Heart right ventricle (tissue), 16 donors: ENCODE data around the gene ZKSCAN4. TPM values are rescaled to one million over a fixed set of nuclear protein-coding genes. Genes with fewer than 3 reads are reported as not detected.

ENCODE experiments used
- ATAC-seq, 8 donors: fragments of 200-7000 bp; cut with Tn5 transposase; one replicate each; pipeline ENCODE4 v1.9.1; 2020; ENCODE audit warnings: mild to moderate bottlenecking in 8 of 8, moderate library complexity in 8 of 8, moderate number of reproducible peaks in 1 of 8
- DNase-seq, 2 donors: peaks; one replicate each; pipeline ENCODE4 v3.0.0-alpha.2; 2020
- H3K27ac ChIP-seq, 10 donors: fragments of 200-600 bp; sonication (generic) in 2 of 10; one replicate each; pipeline versions ENCODE4 v1.5.0 to v1.8.0; 2020 to 2022; ENCODE audit warnings: mild to moderate bottlenecking in 3 of 10
- H3K27me3 ChIP-seq, 7 donors: fragments of 200-600 bp; one replicate each; pipeline ENCODE4 v1.8.0; 2021 to 2022; ENCODE audit warnings: mild to moderate bottlenecking in 2 of 7
- H3K36me3 ChIP-seq, 9 donors: fragments of 200-600 bp; sonication (generic) in 1 of 9; one replicate each; pipeline versions ENCODE4 v1.5.0 to v1.8.0; 2020 to 2022; ENCODE audit warnings: mild to moderate bottlenecking in 2 of 9
- H3K4me1 ChIP-seq, 9 donors: fragments of 200-600 bp; sonication (generic) in 1 of 9; one replicate each; pipeline versions ENCODE4 v1.5.0 to v1.8.0; 2020 to 2022; ENCODE audit warnings: mild to moderate bottlenecking in 4 of 9
- H3K4me3 ChIP-seq, 10 donors: fragments of 200-600 bp; sonication (generic) in 2 of 10; one replicate each; pipeline versions ENCODE4 v1.5.0 to v1.8.0; 2020 to 2022; ENCODE audit warnings: mild to moderate bottlenecking in 7 of 10, moderate library complexity in 2 of 10
- H3K9me3 ChIP-seq, 11 donors: fragments of 200-600 bp in 10 of 11; sonication (generic) in 2 of 11; one replicate each; pipeline versions ENCODE4 v1.5.0 to v1.8.0; 2013 to 2022; ENCODE audit warnings: mild to moderate bottlenecking in 2 of 11, control low read depth in 1 of 11, moderate library complexity in 1 of 11
- CTCF ChIP-seq, 9 donors: fragments of 200-600 bp; sonication (generic) in 2 of 9; IDR thresholded peaks; one replicate each; pipeline versions ENCODE4 v1.5.0 to v1.8.0; 2021 to 2022; ENCODE audit warnings: antibody characterized with exemption in 9 of 9, mild to moderate bottlenecking in 5 of 9, moderate library complexity in 1 of 9
- WGBS, 2 donors: extraction: QIAGEN DNeasy Blood & Tissue Kit; methylation state at CpG; one replicate each; pipeline ENCODE4 v1.1.7; 2013; ENCODE audit warnings: inconsistent platforms in 1 of 2; 5-methylcytosine and 5-hydroxymethylcytosine counted together
- intact Hi-C, 10 donors: fragments of 100-400 bp; cut with DNase I; formaldehyde crosslinking; loops; one replicate each; pipeline versions ENCODE4 v1.11.1 to v1.14.2; 2022
- polyA plus RNA-seq, 2 donors: library from polyadenylated mRNA; stranded (reverse); fragments of 200-250 nt; gene quantifications; one replicate each; pipeline ENCODE4 v1.2.3, GENCODE V29; 2013
- total RNA-seq, 10 donors: library from RNA; stranded (reverse); fragmentation: NEBNext Ultra II Directional in 3 of 10; extraction: Animal tissue kit (Norgen Biotek cat#: 25700) in 3 of 10; gene quantifications; one replicate each; pipeline versions ENCODE4 v1.2.1 to v1.2.4, GENCODE V29; 2021 to 2023
- donor health status: Arrhythmogenic right ventricular cardiomyopathy.
- donor health status: ischemic (EF 13 %, LVEDD 7.1; RV severe dilation, severe dysfunction).
- donor health status: healthy with polysubstance abuse.
- donor health status: DM: no; HTN: yes; CAD: no.
- donor health status: DM: no; HTN: no; CAD: no.
- donor health status: ischemic (EF 25% LVEDD 6.9; RV normal size, moderate dysfunction).
- donor health status: ischemic (EF 25% LVEDD 5.7; RV mildly dilated, moderate dysfunction).
- donor health status: healthy.
- donor health status: DM: yes; HTN: yes; CAD: no.
- donor health status: Ischemic cardiomyopathy.
- donor health status: ischemic (EF 35%, LVEDD 5.7; RV mildly dilated, moderate dysfunction).
- donor health status: nonischemic (EF 11% LVEDD 7.7; RV severe dilation, severe dysfunction).
- donor health status: DM: yes; HTN: yes; CAD: no.
- donor health status: PGD.
- donor health status: ischemic (EF 29% LVEDD 5.4; RV normal size, mild dysfunction).
- donor health status: nonischemic (EF 23%, LVEDD 6.1; RV moderate dilation, normal function).

Gene ZKSCAN4
- total and polyA plus RNA-seq, 12 donors, result 0.55 to 3.6 (median 2.5) TPM

GRCh38 chr6:28282926-28283325, 30.9 kb upstream of the ZKSCAN4 start:
- Histone ChIP-seq H3K4me3 (no peak overlapping the region), H3K27me3 (peaks cover 0 to 6% (median 0%) of the 10 kb centered on the region in 7 donors), H3K9me3 (peaks cover 0 to 10% (median 0%) of the 10 kb centered on the region in 11 donors), H3K4me1 (peaks cover 0 to 16% (median 11%) of the 10 kb centered on the region in 9 donors), H3K27ac (no peak overlapping the region), H3K36me3 (peaks cover 0 to 55% (median 20%) of the 10 kb centered on the region in 9 donors)
- TF ChIP-seq CTCF (IDR thresholded peaks at IDR 0.05), result no peak
- ATAC-seq, result no peak
- intact Hi-C loops, result loop anchor here in 5 of 10 donors (5.0 to 10.0 kb wide), 4 partner anchors 49 to 62 kb away; partner anchors contain the start of genes ZSCAN31 (in 3 of the 5) and ZKSCAN3 (in 1 of the 5)
- DNase-seq, result no peak
- WGBS, 2 donors, result 96 to 99% methylated on average over 2 of the region's 2 CpGs

- TF ChIP-seq CTCF (IDR thresholded peaks at IDR 0.05), result peak in 2 of 9 donors; percentile 2 to 14
- peak; percentile 92 to 98 (median 96) for ATAC-seq
Measured at GRCh38 chr6:28281288-28282064, 29.4 kb upstream of the ZKSCAN4 start, which contains the start of gene PGBD1. PGBD1 (plus strand) TSS chr6:28281572; CDS start chr6:28283814, 2,242 bp downstream.

GRCh38 chr6:28280595-28281287, 28.7 kb upstream of the ZKSCAN4 start:
- Histone ChIP-seq H3K27me3 (peaks cover 0 to 6% (median 0%) of the 10 kb centered on the region in 7 donors), H3K4me3 (peak overlapping the region; percentile 47 to 88 (median 76)), H3K36me3 (peaks cover 0 to 55% (median 18%) of the 10 kb centered on the region in 9 donors), H3K4me1 (peaks cover 0 to 16% (median 11%) of the 10 kb centered on the region in 9 donors), H3K9me3 (peaks cover 0 to 10% (median 0%) of the 10 kb centered on the region in 11 donors), H3K27ac (peak overlapping the region in 7 of 10 donors; percentile 43 to 77 (median 62))
- intact Hi-C loops, result loop anchor here in 6 of 10 donors (2.0 to 10.0 kb wide), 5 partner anchors 52 to 76 kb away; partner anchors contain the start of genes ZSCAN31 (in 3 of the 6) and ZKSCAN3 (in 1 of the 6)
- 46 to 48% methylated on average over 3 of the region's 3 CpGs for WGBS, 2 donors
- DNase-seq, result no peak
- no peak for TF ChIP-seq CTCF (IDR thresholded peaks at IDR 0.05)
- no peak for ATAC-seq

More at GRCh38 chr6:28281288-28282064, 29.4 kb upstream of the ZKSCAN4 start, which contains the start of gene PGBD1:
- H3K36me3 ChIP-seq, result peaks cover 0 to 55% (median 14%) of the 10 kb centered on the region in 9 donors
- peaks cover 0 to 6% (median 0%) of the 10 kb centered on the region in 7 donors for H3K27me3 ChIP-seq
- H3K4me3 ChIP-seq, result peak within 1 kb of the TSS; percentile 47 to 88 (median 76)
- WGBS, 2 donors, result 0 to 2% methylated on average over 50 of the region's 50 CpGs
- peaks cover 0 to 16% (median 11%) of the 10 kb centered on the region in 9 donors for H3K4me1 ChIP-seq
- intact Hi-C loops, result loop anchor here in 6 of 10 donors (2.0 to 10.0 kb wide), 5 partner anchors 51 to 75 kb away; partner anchors contain the start of genes ZSCAN31 (in 3 of the 6) and ZKSCAN3 (in 1 of the 6)
- peak within 1 kb of the TSS in 8 of 10 donors; percentile 34 to 77 (median 60) for H3K27ac ChIP-seq
- DNase-seq, result peak; percentile 72 to 85
- peaks cover 0 to 10% (median 0%) of the 10 kb centered on the region in 11 donors for H3K9me3 ChIP-seq

- no peak for TF ChIP-seq CTCF (IDR thresholded peaks at IDR 0.05)
- Histone ChIP-seq H3K4me3 (no peak overlapping the region), H3K36me3 (peaks cover 0 to 55% (median 31%) of the 10 kb centered on the region in 9 donors), H3K4me1 (peaks cover 0 to 31% (median 11%) of the 10 kb centered on the region in 9 donors), H3K27ac (no peak overlapping the region), H3K27me3 (peaks cover 0 to 6% (median 0%) of the 10 kb centered on the region in 7 donors), H3K9me3 (peaks cover 0 to 3% (median 0%) of the 10 kb centered on the region in 11 donors)
- intact Hi-C loops, result no loop called here
- ATAC-seq, result no peak
- 73 to 84% methylated on average over 3 of the region's 3 CpGs for WGBS, 2 donors
- DNase-seq, result no peak
Measured at GRCh38 chr6:28277746-28278145, 25.7 kb upstream of the ZKSCAN4 start.
